Right lobe of liver (tissue), 6 donors: ENCODE data around the gene PTPN1. TPM values are rescaled to one million over a fixed set of nuclear protein-coding genes. Genes with fewer than 3 reads are reported as not detected.

Source experiments
- ATAC-seq, 4 donors: fragments of 200-7000 bp; cut with Tn5 transposase; one replicate each; pipeline ENCODE4 v1.9.1; 2020; ENCODE audit warnings: mild to moderate bottlenecking in 4 of 4, moderate library complexity in 4 of 4
- DNase-seq, 3 donors: peaks; one replicate each; pipeline ENCODE4 v3.0.0-alpha.2; 2020
- H3K27ac ChIP-seq, 3 donors: fragments of 200-600 bp; one replicate each; pipeline ENCODE4 v1.8.0; 2022
- H3K27me3 ChIP-seq, 2 donors: fragments of 200-600 bp; one replicate each; pipeline ENCODE4 v1.8.0; 2022
- H3K36me3 ChIP-seq, 4 donors: fragments of 200-600 bp; sonication (generic) in 1 of 4; one replicate each; pipeline versions ENCODE4 v1.5.1 to v1.8.0; 2017 to 2022; ENCODE audit warnings: control low read depth in 1 of 4
- H3K4me1 ChIP-seq, 4 donors: fragments of 200-600 bp; sonication (generic) in 1 of 4; one replicate each; pipeline versions ENCODE4 v1.5.1 to v1.8.0; 2017 to 2022; ENCODE audit warnings: control low read depth in 1 of 4
- H3K4me3 ChIP-seq, 3 donors: fragments of 200-600 bp; one replicate each; pipeline ENCODE4 v1.8.0; 2022
- H3K9me3 ChIP-seq, 4 donors: fragments of 200-600 bp; sonication (generic) in 1 of 4; one replicate each; pipeline versions ENCODE4 v1.5.1 to v1.8.0; 2017 to 2022; ENCODE audit warnings: control low read depth in 1 of 4
- CTCF ChIP-seq, 4 donors: fragments of 200-600 bp in 3 of 4; fragments of 450-650 bp in 1 of 4; IDR thresholded peaks; one replicate each; pipeline versions ENCODE4 v1.5.1 to v1.8.0; 2016 to 2022; ENCODE audit warnings: antibody characterized with exemption in 4 of 4, mild to moderate bottlenecking in 2 of 4
- POLR2A ChIP-seq: fragments of 450-650 bp; IDR thresholded peaks from one replicate; pipeline ENCODE4 v1.6.1; 2017; ENCODE audit warnings: antibody characterized with exemption, mild to moderate bottlenecking
- WGBS: methylation state at CpG from one replicate; pipeline ENCODE4 v1.1.6; 2018; ENCODE audit warnings: low coverage, low lambda C conversion rate; ENCODE audit not compliant: insufficient coverage; ENCODE audit errors: missing lambda C conversion rate; 5-methylcytosine and 5-hydroxymethylcytosine counted together
- intact Hi-C, 2 donors: fragments of 100-400 bp; cut with DNase I; formaldehyde crosslinking; loops; one replicate each; pipeline versions ENCODE4 v1.11.2 to v1.14.1; 2022
- total RNA-seq, 6 experiments: library from RNA; depleted of rRNA in 2 of 6; stranded (reverse); fragments of >200 nt in 2 of 6; fragmentation: NEBNext Ultra II Directional in 3 of 6; extraction: Animal tissue kit (Norgen Biotek cat#: 25700) in 3 of 6; gene quantifications; one replicate each; pipeline versions ENCODE4 v1.1.0 to v1.2.4, GENCODE V29; 2016 to 2023
- donor health status: DM: no; HTN: yes; CAD: no.
- donor health status: DM: no; HTN: no; CAD: no.
- donor health status: DM: no; HTN: no; CAD: no.
- donor health status: DM: no; HTN: yes; CAD: no.
- donor health status: DM: no; HTN: yes; CAD: no.

PTPN1 gene
- total RNA-seq, 6 experiments from 2014 or later: 9.5 to 14.9 (median 12.6) TPM

DNA sequence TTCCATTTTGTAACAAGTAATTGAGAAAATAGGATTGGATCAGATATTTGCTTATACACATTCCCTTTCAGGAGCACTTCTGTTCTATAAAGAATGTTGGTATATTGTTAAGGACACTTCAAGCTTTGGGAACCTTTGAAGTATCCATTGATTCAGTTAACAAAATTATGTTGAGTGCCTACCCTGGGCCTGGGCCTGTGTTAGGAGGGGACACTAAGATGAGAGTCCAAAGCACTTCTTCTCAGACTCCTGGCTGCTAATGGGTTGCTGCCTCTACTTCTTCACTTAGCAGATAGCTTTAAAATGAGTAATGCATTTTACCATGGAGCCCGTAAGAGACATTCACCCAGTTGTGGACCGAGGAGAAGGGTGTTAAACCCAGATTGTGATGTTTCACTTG lies 40.3 kb downstream of the PTPN1 start:
- H3K4me3 ChIP-seq: no peak overlapping the region
- intact Hi-C loops: loop anchor here in 1 of 2 donors (10.0 kb wide), 1 partner anchor 56 kb away; no protein-coding TSS in a partner anchor
- DNase-seq (no peak), ATAC-seq (no peak)
- WGBS: 73% methylated on average over 2 of the region's 2 CpGs
- no peak overlapping the region for H3K27ac ChIP-seq
- H3K9me3 ChIP-seq: no peaks in the 10 kb centered on the region
- peaks cover 0 to 9% (median 3%) of the 10 kb centered on the region in 4 donors for H3K4me1 ChIP-seq
- TF ChIP-seq CTCF (IDR thresholded peaks at IDR 0.05) (no peak), POLR2A (no peak)
- no peaks in the 10 kb centered on the region for H3K27me3 ChIP-seq
- H3K36me3 ChIP-seq: peaks cover 0 to 3% (median 0%) of the 10 kb centered on the region in 4 donors

GRCh38 chr20:50551288-50551687 lies 41.1 kb downstream of the PTPN1 start:
- 98% methylated on average over 4 of the region's 4 CpGs for WGBS
- Histone ChIP-seq H3K4me1 (peaks cover 0 to 9% (median 1%) of the 10 kb centered on the region in 4 donors), H3K27me3 (no peaks in the 10 kb centered on the region), H3K4me3 (no peak overlapping the region), H3K27ac (no peak overlapping the region), H3K36me3 (peaks cover 0 to 3% (median 0%) of the 10 kb centered on the region in 4 donors), H3K9me3 (no peaks in the 10 kb centered on the region)
- no peak for DNase-seq
- intact Hi-C loops: loop anchor here in 1 of 2 donors (10.0 kb wide), 1 partner anchor 56 kb away; no protein-coding TSS in a partner anchor
- ATAC-seq: no peak
- no peak for TF ChIP-seq CTCF (IDR thresholded peaks at IDR 0.05)
- no peak for TF ChIP-seq POLR2A

DNA sequence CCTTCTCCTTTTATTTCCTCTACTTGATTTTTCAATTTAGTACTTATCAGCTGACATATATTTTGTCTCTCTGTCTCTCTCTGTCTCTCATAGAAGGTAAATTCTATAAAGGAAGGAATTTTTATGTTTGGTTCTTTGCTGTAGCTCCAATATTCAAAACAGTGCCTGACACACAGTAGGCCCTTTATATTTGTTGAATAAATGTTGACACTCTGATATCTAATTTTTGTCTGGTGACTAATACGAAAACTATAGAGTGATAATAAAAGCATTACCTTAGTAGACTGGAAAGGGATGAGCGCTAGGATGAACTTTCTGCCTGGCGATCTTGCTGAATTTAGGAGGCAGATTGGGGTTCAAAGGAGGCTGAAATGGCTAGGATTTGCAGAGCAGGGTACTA lies 42.8 kb downstream of the PTPN1 start:
- no peak overlapping the region for H3K4me3 ChIP-seq
- 89% methylated on average over 3 of the region's 3 CpGs for WGBS
- no peaks in the 10 kb centered on the region for H3K9me3 ChIP-seq
- DNase-seq (no peak), ATAC-seq (no peak)
- peaks cover 0 to 3% (median 0%) of the 10 kb centered on the region in 4 donors for H3K36me3 ChIP-seq
- peaks cover 0 to 4% (median 0%) of the 10 kb centered on the region in 4 donors for H3K4me1 ChIP-seq
- no peak for TF ChIP-seq CTCF (IDR thresholded peaks at IDR 0.05)
- no peak for TF ChIP-seq POLR2A
- no peak overlapping the region for H3K27ac ChIP-seq
- intact Hi-C loops: loop anchor here in 1 of 2 donors (10.0 kb wide), 1 partner anchor 58 kb away; no protein-coding TSS in a partner anchor
- no peaks in the 10 kb centered on the region for H3K27me3 ChIP-seq

DNA sequence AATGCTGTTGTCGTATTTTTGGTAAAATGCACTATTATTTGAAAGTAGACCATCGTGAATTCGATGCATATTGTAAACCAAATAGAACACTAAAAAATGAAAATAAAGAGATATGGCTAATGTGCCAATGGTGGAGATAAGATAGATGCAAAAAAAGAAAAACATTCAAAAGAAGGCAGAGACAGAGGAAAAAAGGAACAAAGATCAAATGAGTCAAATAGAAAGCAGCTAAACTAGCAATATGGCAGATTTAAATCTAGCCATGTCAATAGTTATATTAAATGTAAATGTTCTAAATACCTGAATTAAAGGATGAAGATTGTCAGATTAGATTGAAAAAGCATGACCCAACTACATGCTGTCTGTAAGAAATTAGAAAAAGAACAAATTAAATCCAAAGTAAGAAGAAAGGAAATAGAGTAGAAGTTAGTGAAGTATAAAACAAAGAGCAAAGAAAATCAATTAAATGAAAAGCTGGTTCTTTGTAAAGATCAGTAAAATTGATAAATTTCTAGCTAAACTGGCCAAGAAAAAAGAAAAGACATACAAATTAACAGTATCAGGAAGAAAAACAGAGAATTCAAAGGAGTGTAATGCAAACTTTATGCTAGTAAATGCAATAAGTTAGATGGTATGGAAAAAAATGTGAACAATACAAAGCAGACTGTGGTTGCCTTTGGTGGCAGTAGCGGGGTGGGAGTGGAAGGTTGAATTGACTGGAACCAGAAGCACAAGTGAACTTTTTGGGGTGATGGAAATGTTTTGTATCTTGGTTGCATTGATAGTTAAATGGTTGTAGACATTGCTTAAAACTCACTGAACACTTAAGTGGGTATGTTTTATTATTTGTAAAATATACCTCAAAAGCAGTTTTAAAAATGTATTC lies 44.8 kb downstream of the PTPN1 start:
- 92% methylated on average over 4 of the region's 4 CpGs for WGBS
- H3K36me3 ChIP-seq: no peaks in the 10 kb centered on the region
- intact Hi-C loops: loop anchor here in 1 of 2 donors (10.0 kb wide), 1 partner anchor 60 kb away; no protein-coding TSS in a partner anchor

More for the DNA sequence above, 44.8 kb downstream of the PTPN1 start:
- Histone ChIP-seq H3K9me3 (no peaks in the 10 kb centered on the region), H3K4me3 (no peak overlapping the region), H3K27me3 (no peaks in the 10 kb centered on the region), H3K27ac (no peak overlapping the region), H3K4me1 (peaks cover 0 to 4% (median 0%) of the 10 kb centered on the region in 4 donors)
- no peak for TF ChIP-seq CTCF (IDR thresholded peaks at IDR 0.05)
- no peak for TF ChIP-seq POLR2A
- no peak for ATAC-seq
- DNase-seq: no peak
